DND-41 (cell line): ENCODE data around the gene PFKFB3.

Experiments used
- CTCF ChIP-seq: IDR thresholded peaks from 2 replicates; pipeline ENCODE4 v1.5.1; 2012; ENCODE audit warnings: borderline replicate concordance, low read length, moderate library complexity, mild to moderate bottlenecking; ENCODE audit not compliant: poor library complexity, severe bottlenecking; ENCODE audit errors: extremely low read depth
- EZH2 ChIP-seq: IDR thresholded peaks from 3 replicates; pipeline ENCODE4 v1.6.1; 2012; ENCODE audit warnings: borderline replicate concordance, low read depth, mild to moderate bottlenecking, moderate library complexity, low read length, inconsistent platforms; ENCODE audit not compliant: severe bottlenecking

- TF ChIP-seq CTCF, result no peak
- TF ChIP-seq EZH2, result no peak
Observed at GRCh38 chr10:6231730-6232129, 29.0 kb downstream of the PFKFB3 start.
